Sigmoid colon (tissue), 7 donors: ENCODE results near the gene ANO2. TPM values are rescaled to one million over a fixed set of nuclear protein-coding genes. Genes with fewer than 3 reads are reported as not detected.

ENCODE experiments used
- DNase-seq: peaks from one replicate; pipeline ENCODE4 v3.0.0-alpha.2; 2019
- H3K27ac ChIP-seq, 4 donors: fragments of 200-600 bp; sonication (generic); one replicate each; pipeline ENCODE4 v1.5.1; 2016 to 2019; ENCODE audit warnings: mild to moderate bottlenecking in 1 of 4
- H3K27me3 ChIP-seq, 3 donors: fragments of 200-600 bp; sonication (generic); one replicate each; pipeline ENCODE4 v1.5.1; 2019; ENCODE audit warnings: mild to moderate bottlenecking in 1 of 3
- H3K36me3 ChIP-seq, 4 donors: fragments of 200-600 bp; sonication (generic); one replicate each; pipeline ENCODE4 v1.5.1; 2016 to 2019
- H3K4me1 ChIP-seq, 4 donors: fragments of 200-600 bp; sonication (generic); one replicate each; pipeline ENCODE4 v1.5.1; 2017 to 2019
- H3K4me3 ChIP-seq, 4 donors: fragments of 200-600 bp; sonication (generic); one replicate each; pipeline ENCODE4 v1.5.1; 2017 to 2019; ENCODE audit warnings: mild to moderate bottlenecking in 2 of 4, moderate library complexity in 1 of 4
- H3K9me3 ChIP-seq, 4 donors: fragments of 200-600 bp in 3 of 4; sonication (generic) in 3 of 4; one replicate each; pipeline versions ENCODE4 v1.5.1 to v1.6.1; 2013 to 2019
- CTCF ChIP-seq, 4 experiments: fragments of 450-650 bp in 3 of 4; fragments of 200-600 bp in 1 of 4; IDR thresholded peaks; one replicate each; pipeline ENCODE4 v1.5.1; 2016 to 2019; ENCODE audit warnings: antibody characterized with exemption in 4 of 4, mild to moderate bottlenecking in 3 of 4, moderate library complexity in 2 of 4
- EP300 ChIP-seq, 4 donors: sonication (generic); formaldehyde crosslinking; IDR thresholded peaks; one replicate each; pipeline ENCODE4 v1.6.1; 2017; ENCODE audit warnings: antibody characterized with exemption in 4 of 4
- POLR2A ChIP-seq, 2 donors: fragments of 450-650 bp; IDR thresholded peaks; one replicate each; pipeline ENCODE4 v1.6.1; 2016; ENCODE audit warnings: antibody characterized with exemption in 2 of 2, mild to moderate bottlenecking in 2 of 2, moderate library complexity in 2 of 2
- POLR2AphosphoS5 ChIP-seq, 4 donors: sonication (generic); formaldehyde crosslinking; IDR thresholded peaks; one replicate each; pipeline ENCODE4 v1.6.1; 2017; ENCODE audit warnings: antibody characterized with exemption in 4 of 4
- WGBS, 2 donors: extraction: QIAGEN DNeasy Blood & Tissue Kit; methylation state at CpG; one replicate each; pipeline ENCODE4 v1.1.7; 2013; 5-methylcytosine and 5-hydroxymethylcytosine counted together
- intact Hi-C: fragments of 100-400 bp; cut with DNase I; formaldehyde crosslinking; loops from one replicate; pipeline ENCODE4 v1.15.1; 2023
- polyA plus RNA-seq, 3 donors: library from polyadenylated mRNA; stranded (reverse); fragments of 200-250 nt; gene quantifications; one replicate each; pipeline ENCODE4 v1.2.3, GENCODE V29; 2013
- total RNA-seq, 4 donors: library from RNA; depleted of rRNA; stranded (reverse); fragments of >200 nt; gene quantifications; one replicate each; pipeline ENCODE4 v1.1.0, GENCODE V29; 2016
- donor health status: healthy with polysubstance abuse.
- donor health status: Bipolar disorder and iron deficiency.
- donor health status: healthy.

ANO2 gene
- total and polyA plus RNA-seq, 7 donors = 0.46 to 4.3 (median 1.8) TPM; not detected in 1

DNA sequence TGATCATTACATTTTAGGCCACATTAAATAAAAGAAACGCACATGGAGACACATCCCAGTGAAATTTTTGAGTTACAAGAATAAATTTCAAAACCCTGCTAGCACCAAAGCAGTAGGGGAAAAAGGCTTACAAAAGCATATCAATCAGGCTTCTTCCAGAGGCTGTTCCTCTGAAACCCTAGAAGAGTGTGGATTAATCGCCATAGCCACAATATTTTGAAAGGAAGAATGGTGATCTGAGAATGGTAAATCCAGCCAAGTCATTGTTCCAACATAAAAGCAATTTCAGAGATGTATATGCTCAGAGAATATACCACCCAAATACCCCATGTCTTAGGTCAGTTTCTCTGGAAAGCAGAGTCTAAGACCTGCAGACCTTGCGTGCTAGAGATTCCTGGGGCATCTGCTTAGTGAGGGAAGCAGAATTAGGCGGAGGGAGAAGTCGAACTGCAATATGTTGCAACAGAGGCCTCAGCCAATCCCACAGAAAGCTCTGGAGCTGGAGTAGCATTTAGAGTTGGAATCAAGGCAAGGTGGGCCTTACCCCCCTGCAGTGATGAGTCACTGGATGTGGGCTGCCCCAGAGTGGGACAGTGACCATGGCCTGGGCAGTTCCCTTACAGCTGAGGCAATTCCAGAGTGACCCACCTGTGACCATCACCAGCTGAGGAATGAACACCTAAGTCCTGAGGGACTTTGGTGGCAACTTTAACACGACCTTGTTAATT, 387.9 kb downstream of the ANO2 start:
- no peak overlapping the region for H3K27ac ChIP-seq
- no peaks in the 10 kb centered on the region for H3K9me3 ChIP-seq
- H3K27me3 ChIP-seq = peaks cover 0 to 6% (median 0%) of the 10 kb centered on the region in 3 donors
- no peaks in the 10 kb centered on the region for H3K4me1 ChIP-seq
- TF ChIP-seq POLR2AphosphoS5 (IDR thresholded peaks at IDR 0.05) (no peak), EP300 (IDR thresholded peaks at IDR 0.05) (no peak), CTCF (IDR thresholded peaks at IDR 0.05) (no peak), POLR2A (IDR thresholded peaks at IDR 0.05) (no peak)
- DNase-seq = no peak
- 87 to 88% methylated on average over 6 of the region's 6 CpGs for WGBS, 2 donors
- intact Hi-C loops = no loop called here
- no peak overlapping the region for H3K4me3 ChIP-seq
- no peaks in the 10 kb centered on the region for H3K36me3 ChIP-seq

DNA sequence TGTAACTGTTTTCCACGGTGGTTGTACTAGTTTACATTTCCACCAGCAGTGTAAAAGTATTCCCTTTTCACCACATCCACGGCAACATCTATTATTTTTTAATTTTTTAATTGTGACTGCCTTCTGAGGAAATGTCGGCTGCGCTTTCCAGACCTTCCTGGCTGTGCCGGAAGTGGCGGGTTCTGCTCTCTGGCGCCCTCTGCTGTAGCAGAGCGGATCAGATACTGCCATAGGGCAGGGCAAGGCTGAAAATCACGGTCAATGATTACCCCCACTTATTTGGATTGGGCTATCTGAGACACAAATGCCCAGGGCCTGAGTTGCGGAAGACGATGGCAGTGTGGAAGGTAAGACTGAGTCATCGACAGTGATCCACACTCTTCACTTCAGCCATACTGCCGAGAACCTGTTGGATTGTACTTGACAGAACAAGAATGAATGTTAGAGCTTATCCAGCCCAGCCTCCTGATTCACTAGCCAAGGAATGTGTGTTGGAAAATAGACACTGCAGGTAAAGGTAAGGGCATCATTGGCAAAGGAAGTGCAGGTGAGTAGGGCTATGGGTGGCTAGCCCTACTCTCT, 388.9 kb downstream of the ANO2 start:
- intact Hi-C loops = no loop called here
- WGBS, 2 donors = 93 to 94% methylated on average over 13 of the region's 13 CpGs

GRCh38 chr12:5554711-5555110, 390.3 kb downstream of the ANO2 start:
- H3K9me3 ChIP-seq = no peaks in the 10 kb centered on the region
- DNase-seq = no peak
- no peaks in the 10 kb centered on the region for H3K36me3 ChIP-seq
- 54 to 59% methylated on average over 4 of the region's 4 CpGs for WGBS, 2 donors
- TF ChIP-seq EP300 (IDR thresholded peaks at IDR 0.05) = no peak
- no peak for TF ChIP-seq POLR2AphosphoS5 (IDR thresholded peaks at IDR 0.05)
- TF ChIP-seq POLR2A (IDR thresholded peaks at IDR 0.05) = no peak
- no peak for TF ChIP-seq CTCF (IDR thresholded peaks at IDR 0.05)
- no peak overlapping the region for H3K4me3 ChIP-seq
- H3K27ac ChIP-seq = no peak overlapping the region
- intact Hi-C loops = no loop called here
- H3K4me1 ChIP-seq = no peaks in the 10 kb centered on the region
- H3K27me3 ChIP-seq = peaks cover 0 to 6% (median 0%) of the 10 kb centered on the region in 3 donors

More for the DNA sequence above, 388.9 kb downstream of the ANO2 start:
- no peak overlapping the region for H3K4me3 ChIP-seq
- no peak overlapping the region for H3K27ac ChIP-seq
- TF ChIP-seq POLR2A (IDR thresholded peaks at IDR 0.05) (no peak), CTCF (IDR thresholded peaks at IDR 0.05) (no peak), POLR2AphosphoS5 (IDR thresholded peaks at IDR 0.05) (no peak), EP300 (IDR thresholded peaks at IDR 0.05) (no peak)
- DNase-seq = no peak
- no peaks in the 10 kb centered on the region for H3K4me1 ChIP-seq
- H3K27me3 ChIP-seq = peaks cover 0 to 6% (median 0%) of the 10 kb centered on the region in 3 donors
- H3K9me3 ChIP-seq = no peaks in the 10 kb centered on the region
- no peaks in the 10 kb centered on the region for H3K36me3 ChIP-seq

DNA sequence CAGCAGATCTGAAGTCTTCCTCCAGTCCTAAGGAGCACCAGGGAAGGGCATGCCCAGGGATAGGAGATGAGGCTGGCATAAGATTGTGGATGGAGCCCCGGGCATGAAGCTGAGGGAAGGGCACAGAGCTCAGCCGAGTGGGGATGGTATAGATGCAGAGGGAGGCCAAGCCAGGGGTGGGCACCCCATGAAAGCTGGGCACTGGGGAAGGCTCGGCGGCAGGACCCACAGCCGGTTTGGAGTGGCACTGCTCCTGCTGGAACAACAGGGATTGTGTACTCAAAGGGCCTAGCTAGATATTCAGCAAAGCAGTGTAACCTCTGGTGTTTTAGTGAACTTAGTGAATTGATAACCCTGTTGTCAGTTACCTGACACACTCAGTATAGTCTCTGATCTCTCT, 396.0 kb downstream of the ANO2 start:
- H3K4me3 ChIP-seq = no peak overlapping the region
- intact Hi-C loops = no loop called here
- no peaks in the 10 kb centered on the region for H3K36me3 ChIP-seq
- DNase-seq = no peak
- TF ChIP-seq EP300 (IDR thresholded peaks at IDR 0.05) = no peak
- TF ChIP-seq POLR2AphosphoS5 (IDR thresholded peaks at IDR 0.05) = no peak
- no peak for TF ChIP-seq CTCF (IDR thresholded peaks at IDR 0.05)
- no peak for TF ChIP-seq POLR2A (IDR thresholded peaks at IDR 0.05)
- H3K9me3 ChIP-seq = peaks cover 0 to 4% (median 0%) of the 10 kb centered on the region in 4 donors
- no peak overlapping the region for H3K27ac ChIP-seq
- WGBS, 2 donors = 61 to 85% methylated on average over 5 of the region's 5 CpGs
- H3K27me3 ChIP-seq = no peaks in the 10 kb centered on the region
- H3K4me1 ChIP-seq = no peaks in the 10 kb centered on the region
